ENCODE measurements around the gene UXS1. TPM values are rescaled to one million over a fixed set of nuclear protein-coding genes. Genes with fewer than 3 reads are reported as not detected.

UXS1 gene
- total and polyA plus RNA-seq, 2 donors (not counting 1 experiment from before 2014, with no cell fraction given) = 20.3 to 44.8 TPM

- Mint-ChIP-seq H3K9me3 (ENCODE audit: insufficient read depth) (no peaks in the 10 kb centered on the region), H3K27ac (no peak overlapping the region), H3K27me3 (peaks cover 10% of the 10 kb centered on the region), H3K4me1 (peaks cover 12% of the 10 kb centered on the region), H3K4me3 (no peak overlapping the region)
- WGBS (ENCODE audit: insufficient coverage) = 29% methylated on average over 2 of the region's 2 CpGs
- ATAC-seq (ENCODE audit: low read depth) = no peak
- Histone ChIP-seq H3K27ac (ENCODE audit: low read length in 2 of 2) (no peak overlapping the region), H3K9me3 (ENCODE audit: control extremely low read depth in 1 of 3, control insufficient read depth in 2 of 3, insufficient read depth in 1 of 3, low read length in 2 of 3) (peaks cover 0 to 3% (median 0%) of the 10 kb centered on the region in 3 donors), H3K9ac (ENCODE audit: low read length) (no peak overlapping the region), H3K27me3 (replicated peaks in 1 of 4; ENCODE audit: control extremely low read depth in 1 of 4, control insufficient read depth in 3 of 4, insufficient read depth in 4 of 4, low read length in 3 of 4) (peaks cover 0 to 6% (median 0%) of the 10 kb centered on the region in 4 experiments), H4K20me1 (ENCODE audit: control insufficient read depth, insufficient read depth, low read length, poor library complexity, severe bottlenecking) (no peaks in the 10 kb centered on the region), H2AFZ (ENCODE audit: insufficient read depth, low read depth, low read length, poor library complexity, severe bottlenecking) (no peak overlapping the region), H3K4me3 (ENCODE audit: control extremely low read depth in 1 of 5, extremely low read depth in 1 of 5, insufficient read depth in 1 of 5, low read depth in 2 of 5, low read length in 4 of 5) (no peak overlapping the region), H3K4me1 (ENCODE audit: control insufficient read depth in 2 of 2, insufficient read depth in 2 of 2, low read length in 2 of 2) (peaks cover 8 to 12% of the 10 kb centered on the region in 2 donors), H3K79me2 (ENCODE audit: control insufficient read depth, insufficient read depth, low read length) (no peaks in the 10 kb centered on the region), H3K4me2 (replicated peaks; ENCODE audit: low read depth, low read length, poor library complexity, severe bottlenecking) (no peak overlapping the region), H3K36me3 (replicated peaks in 1 of 2; ENCODE audit: control extremely low read depth in 1 of 2, control insufficient read depth in 1 of 2, extremely low read depth in 1 of 2, insufficient read depth in 2 of 2, low read length in 1 of 2) (no peaks in the 10 kb centered on the region)
- intact Hi-C loops (cut with micrococcal nuclease) = no loop called here
- ChIA-PET POLR2A (no interaction called here), CTCF (no interaction called here)
- TF ChIP-seq EZH2 (IDR thresholded peaks at IDR 0.05; ENCODE audit: borderline replicate concordance, insufficient read depth, low read depth, low read length, poor library complexity, severe bottlenecking) (no peak), CTCF (IDR thresholded peaks at IDR 0.05) (no peak)
- DNase-seq = no peak
These were observed 141.0 kb downstream of the UXS1 start for GRCh38 chr2:106053116-106053515.

- DNase-seq = no peak
- Histone ChIP-seq H4K20me1 (ENCODE audit: control insufficient read depth, insufficient read depth, low read length, poor library complexity, severe bottlenecking) (no peaks in the 10 kb centered on the region), H3K27me3 (replicated peaks in 1 of 4; ENCODE audit: control extremely low read depth in 1 of 4, control insufficient read depth in 3 of 4, insufficient read depth in 4 of 4, low read length in 3 of 4) (no peaks in the 10 kb centered on the region), H3K27ac (ENCODE audit: low read length in 2 of 2) (no peak overlapping the region), H3K79me2 (ENCODE audit: control insufficient read depth, insufficient read depth, low read length) (no peaks in the 10 kb centered on the region), H3K4me2 (replicated peaks; ENCODE audit: low read depth, low read length, poor library complexity, severe bottlenecking) (no peak overlapping the region), H2AFZ (ENCODE audit: insufficient read depth, low read depth, low read length, poor library complexity, severe bottlenecking) (no peak overlapping the region), H3K9ac (ENCODE audit: low read length) (no peak overlapping the region), H3K36me3 (replicated peaks in 1 of 2; ENCODE audit: control extremely low read depth in 1 of 2, control insufficient read depth in 1 of 2, extremely low read depth in 1 of 2, insufficient read depth in 2 of 2, low read length in 1 of 2) (no peaks in the 10 kb centered on the region), H3K4me1 (ENCODE audit: control insufficient read depth in 2 of 2, insufficient read depth in 2 of 2, low read length in 2 of 2) (no peaks in the 10 kb centered on the region), H3K9me3 (ENCODE audit: control extremely low read depth in 1 of 3, control insufficient read depth in 2 of 3, insufficient read depth in 1 of 3, low read length in 2 of 3) (no peaks in the 10 kb centered on the region), H3K4me3 (ENCODE audit: control extremely low read depth in 1 of 5, extremely low read depth in 1 of 5, insufficient read depth in 1 of 5, low read depth in 2 of 5, low read length in 4 of 5) (no peak overlapping the region)
- ChIA-PET CTCF (no interaction called here), POLR2A (no interaction called here)
- H3K4me3 Mint-ChIP-seq = no peak overlapping the region
- H3K9me3 Mint-ChIP-seq (ENCODE audit: insufficient read depth) = no peaks in the 10 kb centered on the region
- no peak for ATAC-seq (ENCODE audit: low read depth)
- intact Hi-C loops (cut with micrococcal nuclease) = no loop called here
- TF ChIP-seq EZH2 (IDR thresholded peaks at IDR 0.05; ENCODE audit: borderline replicate concordance, insufficient read depth, low read depth, low read length, poor library complexity, severe bottlenecking) (no peak), CTCF (IDR thresholded peaks at IDR 0.05) (no peak)
- H3K27me3 Mint-ChIP-seq = peaks cover 2% of the 10 kb centered on the region
- H3K4me1 Mint-ChIP-seq = no peaks in the 10 kb centered on the region
- no peak overlapping the region for H3K27ac Mint-ChIP-seq
- 95% methylated on average over 2 of the region's 6 CpGs for WGBS (ENCODE audit: insufficient coverage)
These were observed 149.2 kb downstream of the UXS1 start for GRCh38 chr2:106044859-106045258.
